Femur (tissue), 1 donor: ENCODE results near the gene BAZ1B.
"Not testable (repeated sequence)": the region's sequence is repeated elsewhere in the genome, so short reads cannot be mapped to it uniquely, and the experiment has no call there.

Experiments
- DNase-seq: peaks from one replicate; pipeline ENCODE4 v3.0.0-alpha.2; 2017

The BAZ1B gene

DNA sequence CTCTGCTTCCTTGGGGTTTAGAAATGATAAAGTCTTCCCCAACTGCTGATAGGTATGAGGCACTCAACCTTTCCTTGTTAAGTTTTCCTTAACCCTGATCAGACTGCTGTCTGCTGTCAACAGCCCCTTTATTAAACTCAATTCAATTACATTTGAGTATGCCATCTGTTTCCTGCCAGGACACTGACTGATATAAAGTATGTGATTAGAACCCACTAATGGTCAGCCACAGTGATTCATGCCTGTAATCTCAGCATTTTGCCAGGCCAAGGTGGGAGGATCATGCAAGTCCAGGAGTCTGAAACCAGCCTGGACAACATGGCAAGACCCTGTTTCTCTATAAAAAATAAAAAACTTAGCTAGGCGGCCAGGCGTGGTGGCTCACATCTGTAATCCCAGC is 18.1 kb downstream of the BAZ1B start:
- no peak for DNase-seq

DNA sequence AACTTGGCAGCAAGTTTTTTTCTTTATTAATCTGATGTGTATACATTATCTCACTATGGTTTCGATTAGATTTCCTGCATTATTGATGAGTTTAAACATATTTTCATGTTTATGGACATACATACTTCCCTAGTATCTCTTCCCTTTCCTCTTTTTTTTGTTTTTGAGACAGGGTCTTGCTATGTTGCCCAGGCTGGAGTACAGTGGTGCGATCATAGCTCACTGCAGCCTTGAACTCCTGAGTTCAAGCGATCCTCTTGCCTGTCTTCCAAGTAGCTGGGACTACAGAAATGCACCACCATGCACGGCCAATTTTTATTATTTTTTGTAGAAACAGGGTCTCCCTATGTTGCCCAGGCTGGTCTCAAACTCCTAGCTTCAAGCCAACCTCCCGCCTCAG is 18.9 kb downstream of the BAZ1B start:
- no peak for DNase-seq

DNA sequence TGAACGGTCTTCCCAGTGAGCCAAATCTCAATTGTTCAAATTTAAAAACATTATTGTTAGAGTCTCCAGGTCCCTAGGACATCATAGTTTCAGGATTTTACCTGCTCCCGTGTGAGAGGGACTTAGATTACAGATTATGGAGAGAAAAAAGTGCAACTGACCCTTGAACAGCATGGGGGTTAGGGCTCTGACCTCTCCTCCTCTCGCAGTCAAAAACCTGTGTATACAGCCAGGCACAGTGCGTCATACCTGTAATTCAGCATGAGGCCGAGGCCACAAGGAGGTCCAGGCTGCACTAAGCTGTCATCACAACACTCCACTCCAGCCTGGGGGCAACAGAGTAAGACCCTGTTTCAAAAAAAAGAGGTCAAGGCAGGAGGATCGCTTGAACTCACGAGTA is 25.5 kb downstream of the BAZ1B start:
- DNase-seq: no peak

DNA sequence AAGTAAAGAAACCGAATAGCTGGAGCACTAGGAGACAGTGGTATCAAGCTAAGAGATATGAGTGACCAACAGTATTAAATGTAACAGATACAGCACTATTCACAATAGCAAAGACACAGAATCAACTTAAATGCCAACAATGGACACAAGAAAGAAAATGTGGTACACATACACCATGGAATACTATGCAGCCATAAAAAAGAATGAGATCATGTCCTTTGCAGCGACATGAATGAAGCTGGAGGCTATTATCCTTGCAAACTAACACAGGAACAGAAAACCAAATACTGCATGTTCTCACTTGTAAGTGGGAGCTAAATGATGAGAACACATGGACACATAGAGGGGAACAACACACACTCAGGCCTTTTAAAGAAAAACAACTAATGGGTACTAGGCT is 26.6 kb downstream of the BAZ1B start:
- not testable (repeated sequence) for DNase-seq

DNA sequence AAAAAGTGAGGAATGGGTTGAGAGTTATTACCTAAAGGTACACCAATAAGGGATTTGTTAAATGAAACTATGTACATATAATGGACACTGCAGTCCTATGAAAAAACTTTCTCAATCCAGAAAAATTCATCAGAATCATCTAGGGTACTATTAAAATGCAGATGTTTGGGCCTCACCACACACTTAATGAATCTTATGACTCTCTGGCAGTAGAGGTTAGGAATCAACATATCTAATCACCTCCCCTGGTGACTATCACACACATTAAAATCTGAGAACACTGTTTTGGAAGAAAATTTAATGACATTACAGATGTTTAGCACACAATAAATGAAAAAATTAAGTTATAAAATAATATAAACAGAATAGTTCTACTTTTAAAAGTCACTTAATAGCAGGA is 32.1 kb downstream of the BAZ1B start:
- no peak for DNase-seq

DNA sequence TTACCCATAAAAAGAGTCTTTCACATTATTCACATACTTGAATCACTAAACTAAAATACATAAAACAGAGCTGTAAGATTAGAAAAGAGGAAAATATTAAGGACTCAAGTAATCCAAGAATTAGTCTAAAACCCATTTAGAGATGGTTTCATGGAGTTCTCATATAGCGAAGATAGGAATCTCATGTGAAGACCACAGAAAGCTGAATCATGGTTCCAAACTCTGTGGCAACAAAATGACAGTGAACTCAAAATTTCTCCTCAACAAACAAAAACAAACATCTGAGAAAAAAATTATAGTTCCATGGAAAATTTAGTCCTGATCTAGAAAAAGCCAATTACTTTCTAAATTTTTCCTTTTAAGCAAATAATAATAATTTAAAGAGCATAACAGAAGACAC is 34.6 kb downstream of the BAZ1B start:
- DNase-seq: no peak

DNA sequence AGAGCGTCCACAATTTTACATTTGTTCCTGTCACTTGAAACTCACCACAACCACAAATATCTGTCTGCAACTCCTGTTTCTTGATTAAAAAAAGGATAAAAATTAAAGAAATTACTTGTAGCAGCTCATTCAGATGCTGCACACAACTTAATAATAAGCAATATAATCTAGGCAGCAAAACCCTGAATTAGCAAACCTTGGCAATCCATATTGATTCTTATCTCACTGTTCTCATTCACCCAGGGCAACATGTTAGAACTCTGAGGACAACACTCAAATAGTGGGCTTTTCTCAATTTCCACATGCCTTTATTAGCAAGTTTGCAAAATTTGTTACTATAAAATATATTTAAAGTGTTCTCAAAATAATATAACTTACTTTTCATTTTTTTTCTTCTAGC is 38.9 kb downstream of the BAZ1B start:
- DNase-seq: no peak

DNA sequence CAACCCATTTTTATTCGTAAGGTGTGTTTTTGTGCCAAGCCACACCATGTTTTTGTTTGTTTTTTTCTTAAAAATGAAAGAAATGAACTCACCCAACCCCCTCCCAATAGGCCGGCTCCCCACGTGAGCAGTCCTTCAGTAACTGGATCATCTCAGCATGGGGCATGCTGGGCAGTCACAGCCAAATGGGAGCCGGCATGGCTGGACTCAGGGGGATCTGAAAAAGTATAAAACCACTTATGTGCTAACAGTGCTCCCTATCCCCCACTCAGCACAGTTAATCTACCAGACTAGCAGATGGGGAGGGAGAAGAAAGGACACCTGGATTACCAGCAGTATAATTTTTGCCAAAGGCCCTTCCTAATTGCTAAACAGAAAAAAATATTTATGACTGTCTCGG is 39.3 kb downstream of the BAZ1B start:
- DNase-seq: no peak

DNA sequence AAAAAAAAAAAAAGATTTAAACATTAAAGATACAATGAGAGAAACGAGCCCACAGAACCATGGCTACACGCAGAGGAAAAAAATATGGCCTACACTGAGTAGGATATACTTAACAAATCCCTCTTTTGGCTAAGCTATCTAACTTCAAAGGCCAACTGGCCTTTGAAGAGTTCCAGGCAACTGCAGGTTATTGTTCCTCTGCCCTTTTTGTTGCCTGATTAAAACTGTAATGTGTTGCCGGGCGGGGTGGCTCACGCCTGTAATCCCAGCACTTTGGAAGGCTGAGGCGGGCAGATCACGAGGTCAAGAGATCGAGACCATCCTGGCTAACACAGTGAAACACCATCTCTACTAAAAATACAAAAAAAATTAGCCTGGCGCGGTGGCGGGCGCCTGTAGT is 40.6 kb downstream of the BAZ1B start:
- DNase-seq: not testable (repeated sequence)

DNA sequence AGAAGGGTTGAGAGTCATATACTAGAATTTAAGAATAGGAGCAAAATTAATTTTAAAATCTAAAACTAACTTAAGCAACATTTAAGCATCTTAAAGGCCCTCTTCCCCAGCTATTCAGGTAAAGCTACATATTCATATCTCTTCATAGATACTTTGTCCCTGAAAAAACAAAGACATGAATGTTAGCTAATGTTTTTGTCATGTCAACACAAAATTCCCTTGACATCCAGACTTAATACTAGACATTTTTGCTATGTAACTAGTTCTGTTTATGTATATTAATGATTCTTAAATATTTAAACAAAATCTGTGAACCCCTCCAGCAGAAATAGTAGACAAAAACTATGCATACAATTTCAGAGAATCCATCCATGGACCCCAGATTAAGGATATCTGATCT is 43.5 kb downstream of the BAZ1B start:
- DNase-seq: no peak

DNA sequence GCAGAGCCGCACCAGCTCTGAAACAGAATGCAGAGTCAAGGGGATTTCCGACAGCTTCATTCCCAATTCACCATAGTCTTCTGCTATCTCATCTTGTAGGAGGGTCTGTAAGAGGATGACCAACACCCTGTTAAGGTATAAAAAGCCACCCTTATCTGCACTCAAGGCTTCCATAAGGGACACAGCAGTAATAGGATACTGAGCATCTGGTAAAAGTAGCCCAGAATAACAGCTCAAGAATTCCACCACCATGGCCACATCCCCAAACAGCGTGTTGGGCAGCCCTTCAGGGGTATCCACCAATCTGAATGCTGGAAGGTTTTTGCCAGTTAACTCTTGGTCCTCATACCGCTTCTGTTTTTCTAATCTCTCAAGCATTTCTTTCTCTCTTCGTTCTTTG is 44.7 kb downstream of the BAZ1B start:
- no peak for DNase-seq

DNA sequence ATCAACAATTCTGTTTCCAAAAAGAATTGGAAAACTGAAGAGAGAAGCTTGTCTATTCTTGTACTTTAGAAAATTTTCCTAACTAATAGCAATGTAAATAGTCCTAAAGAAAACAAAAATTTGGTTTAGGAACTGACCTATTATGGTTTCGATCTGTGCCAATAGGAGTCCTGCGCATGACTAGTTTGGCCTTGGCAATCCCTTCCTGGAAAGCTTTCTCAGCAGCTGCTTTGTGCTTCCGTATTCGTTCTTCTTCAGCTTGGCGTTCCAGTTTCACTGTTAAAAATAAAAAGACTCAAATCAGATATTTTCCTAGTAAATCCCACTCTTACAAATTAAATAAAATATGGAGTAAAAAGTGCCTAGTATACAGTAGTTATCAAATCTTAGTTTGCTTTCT is 51.9 kb downstream of the BAZ1B start:
- DNase-seq: no peak

DNA sequence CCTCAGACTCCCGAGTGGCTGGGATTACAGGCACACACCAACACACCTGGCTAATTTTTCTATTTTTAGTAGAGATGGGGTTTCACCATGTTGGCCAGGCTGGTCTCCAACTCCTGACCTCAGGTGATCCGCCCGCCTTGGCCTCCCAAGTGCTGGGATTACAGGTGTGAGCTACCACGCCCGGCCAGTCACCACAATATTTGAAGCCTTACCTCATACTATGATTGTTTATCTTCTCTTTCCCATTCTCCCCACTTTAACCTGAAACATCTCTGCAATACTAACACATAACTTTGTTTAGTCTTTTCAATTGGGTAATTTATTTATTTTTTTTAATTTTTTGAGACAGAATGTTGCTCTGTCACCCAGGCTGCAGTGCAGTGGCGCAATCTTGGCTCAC is 55.0 kb downstream of the BAZ1B start:
- not testable (repeated sequence) for DNase-seq

DNA sequence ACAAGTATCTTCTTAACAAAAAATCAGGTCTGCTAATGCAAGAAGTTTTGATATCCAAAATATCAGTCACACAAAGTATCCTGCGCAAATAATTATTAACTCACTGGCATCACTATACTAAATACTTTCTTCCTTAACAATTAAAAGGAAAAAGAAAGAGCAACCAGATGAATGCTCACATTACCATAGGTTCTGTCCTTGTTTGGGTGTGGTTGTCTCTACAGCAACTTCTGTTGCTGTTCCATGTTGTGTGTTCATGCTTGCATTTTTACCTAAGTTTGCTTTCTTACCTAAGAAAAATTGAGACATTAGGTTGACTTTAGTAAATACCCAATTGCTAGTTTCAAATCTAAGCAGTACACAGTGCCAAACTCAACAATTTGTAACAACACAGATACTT is 56.0 kb downstream of the BAZ1B start:
- no peak for DNase-seq

DNA sequence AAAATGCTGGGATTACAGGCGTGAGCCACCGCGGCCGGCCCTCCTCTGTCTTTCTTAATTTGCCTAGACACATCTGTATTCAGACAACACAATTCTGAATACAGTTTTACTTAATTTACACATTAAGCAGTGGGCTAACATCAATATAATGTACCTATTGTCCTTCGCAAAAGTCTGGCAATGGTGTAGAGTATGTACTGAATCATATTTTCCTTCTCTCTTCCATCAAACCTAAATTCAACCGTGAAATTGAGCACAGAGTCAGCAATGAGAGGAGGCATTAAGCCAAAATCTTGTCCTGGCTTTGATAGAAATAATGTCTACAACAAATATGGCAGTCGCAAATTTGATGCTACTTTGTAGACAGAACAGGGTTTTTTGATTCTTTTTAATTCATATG is 58.1 kb downstream of the BAZ1B start:
- DNase-seq: no peak

DNA sequence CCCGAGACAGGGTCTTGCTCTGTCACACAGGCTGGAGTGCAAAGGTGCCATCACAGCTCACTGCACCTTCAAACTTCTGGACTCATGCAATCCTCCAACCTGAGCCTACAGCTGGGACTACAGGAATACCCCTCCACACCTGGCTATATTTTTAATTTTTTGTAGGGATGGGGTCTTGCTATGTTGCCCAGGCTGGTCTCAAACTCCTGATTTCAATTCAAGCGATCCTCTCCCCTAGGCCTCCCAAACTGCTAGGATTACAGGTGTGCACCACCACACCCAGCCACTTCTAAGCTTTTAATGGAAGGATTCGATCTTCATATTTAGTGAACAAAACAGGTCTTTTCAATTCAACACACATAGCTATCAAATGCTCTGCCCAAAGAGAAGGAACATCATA is 58.8 kb downstream of the BAZ1B start:
- DNase-seq: no peak

DNA sequence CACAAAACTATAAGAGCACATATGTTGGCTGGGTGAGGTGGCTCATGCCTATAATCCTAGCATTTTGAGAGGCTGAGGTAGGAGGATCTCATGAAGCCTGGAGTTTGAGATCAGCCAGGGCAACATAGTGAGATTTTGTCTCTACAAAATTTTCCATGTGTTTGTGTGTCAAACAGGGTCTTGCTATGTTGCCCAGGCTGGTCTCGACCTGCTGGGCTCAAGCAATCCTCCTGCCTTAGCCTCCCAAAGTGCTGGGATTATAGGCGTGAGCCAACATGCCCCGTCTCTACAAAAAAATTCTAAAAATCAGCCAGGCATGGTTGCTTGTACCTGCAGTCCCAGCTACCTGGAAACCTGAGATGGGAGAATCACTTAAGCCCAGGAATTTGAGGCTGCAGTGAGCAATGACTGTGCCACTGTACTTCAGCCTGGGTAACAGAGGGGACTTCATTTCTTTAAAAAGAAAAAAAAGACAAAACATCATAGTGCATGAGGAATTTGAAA is 60.3 kb downstream of the BAZ1B start:
- no peak for DNase-seq

DNA sequence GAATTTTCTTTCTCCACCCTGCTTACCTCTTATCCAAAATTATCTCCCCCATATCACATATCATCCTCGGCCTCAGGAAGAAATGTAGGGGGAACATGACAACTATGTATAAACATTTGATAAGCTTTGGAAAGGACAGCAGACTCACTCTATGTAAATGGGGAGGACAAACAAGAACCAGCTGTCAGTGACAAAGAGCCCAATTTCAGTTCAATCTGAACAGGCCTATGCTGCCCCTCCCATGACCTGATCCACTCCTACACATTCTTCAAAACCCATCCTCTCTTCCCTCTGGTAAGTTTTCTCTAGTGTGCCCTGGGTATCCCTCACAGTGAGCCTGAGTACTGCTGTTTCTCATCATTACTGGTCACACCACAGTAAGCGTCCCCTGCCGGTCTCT is 67.7 kb downstream of the BAZ1B start:
- no peak for DNase-seq

DNA sequence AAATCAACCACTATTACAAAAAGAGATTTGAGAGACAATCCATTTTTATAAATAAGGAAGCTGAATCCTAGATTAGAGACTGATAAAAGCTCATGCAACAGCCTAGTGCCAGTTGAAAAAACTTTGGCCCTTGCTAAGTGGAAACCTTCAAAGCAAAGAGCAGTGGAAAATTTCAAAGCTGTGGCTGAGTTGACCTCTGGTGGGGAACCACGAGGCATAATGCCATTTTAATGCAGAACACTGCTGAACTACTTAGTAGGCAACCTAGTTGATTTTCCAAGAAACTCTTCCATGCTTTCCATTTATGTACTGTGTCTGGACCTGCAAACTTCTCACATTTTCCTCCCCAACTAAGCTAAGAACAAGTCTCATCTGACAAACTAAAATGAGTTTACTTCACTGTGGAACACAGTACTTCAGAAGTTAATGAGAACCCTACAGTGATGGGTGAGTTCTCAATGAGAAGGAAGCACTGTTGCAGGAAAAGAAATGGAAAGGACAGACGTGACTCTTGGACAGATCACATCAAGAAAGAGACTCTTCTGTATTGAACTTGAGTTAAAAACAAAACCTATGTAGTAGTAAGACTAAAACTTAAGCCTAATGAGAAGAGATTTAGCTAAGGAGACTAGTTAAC is 69.0 kb downstream of the BAZ1B start:
- DNase-seq: peak; percentile 32

DNA sequence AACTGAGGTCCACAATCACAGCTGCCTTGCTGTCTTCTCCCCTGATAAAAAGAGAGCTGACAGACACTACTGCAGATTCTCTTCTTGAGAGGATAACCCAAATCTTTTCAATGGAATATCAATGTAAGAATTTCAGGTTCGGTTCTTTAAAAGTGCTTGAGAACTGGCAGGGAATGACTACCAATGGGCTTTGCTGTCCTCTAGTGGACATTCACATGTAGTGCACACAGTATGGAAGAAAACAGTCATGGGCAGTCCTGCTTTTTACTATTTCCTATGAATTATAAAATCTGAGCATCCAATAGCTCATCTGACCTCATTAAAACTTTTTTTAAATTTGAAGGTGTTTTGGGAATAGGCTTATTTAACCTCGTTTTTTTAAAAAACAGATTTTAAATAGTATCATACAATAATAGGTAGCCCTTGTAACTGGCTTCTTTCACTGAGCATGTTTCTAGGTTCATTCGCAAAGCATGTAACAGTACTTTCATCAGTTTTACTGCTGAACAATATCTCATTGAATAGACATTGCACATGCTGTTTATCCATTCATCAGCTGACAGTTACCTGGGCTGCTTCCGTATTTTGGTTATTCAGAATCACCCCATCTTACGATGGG is 70.2 kb downstream of the BAZ1B start:
- peak; percentile 35 for DNase-seq

DNA sequence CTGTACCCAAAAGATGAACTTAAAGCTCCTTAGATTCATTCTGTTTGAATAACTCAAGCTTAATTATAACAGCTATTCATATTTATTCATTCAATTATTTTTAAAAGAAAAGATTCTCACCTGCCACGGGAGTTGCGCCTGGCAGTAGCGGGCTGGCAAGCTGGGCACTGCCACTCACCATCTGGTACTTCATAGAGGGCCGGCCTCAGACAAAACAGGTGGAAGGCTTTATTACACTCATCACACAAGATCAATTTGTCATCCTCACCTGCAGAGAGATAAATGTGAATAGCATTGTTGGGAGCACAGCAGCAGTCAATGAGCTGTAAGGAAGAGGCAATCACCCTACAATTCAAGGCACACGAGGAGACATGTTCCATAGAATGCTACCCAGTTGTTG is 72.7 kb downstream of the BAZ1B start:
- no peak for DNase-seq

DNA sequence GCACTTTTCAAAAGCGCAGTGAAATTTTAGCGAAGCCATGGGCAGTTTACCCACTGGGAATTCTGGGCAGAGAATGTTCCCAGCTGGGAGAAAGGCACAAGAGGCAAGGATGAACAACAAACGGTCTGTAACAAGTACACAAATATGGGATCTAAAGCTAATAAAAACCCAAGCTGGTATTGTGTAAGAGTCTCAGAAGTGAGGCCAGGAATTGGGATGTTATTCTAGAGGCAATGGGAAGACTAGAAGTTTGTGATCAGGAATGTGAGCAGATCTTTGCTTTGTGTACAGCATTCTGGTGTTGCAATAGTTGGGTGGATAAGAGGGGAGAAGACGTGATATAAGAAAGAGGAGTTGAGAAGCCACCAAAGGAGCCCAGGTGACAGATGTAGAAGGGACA is 73.5 kb downstream of the BAZ1B start:
- DNase-seq: no peak

DNA sequence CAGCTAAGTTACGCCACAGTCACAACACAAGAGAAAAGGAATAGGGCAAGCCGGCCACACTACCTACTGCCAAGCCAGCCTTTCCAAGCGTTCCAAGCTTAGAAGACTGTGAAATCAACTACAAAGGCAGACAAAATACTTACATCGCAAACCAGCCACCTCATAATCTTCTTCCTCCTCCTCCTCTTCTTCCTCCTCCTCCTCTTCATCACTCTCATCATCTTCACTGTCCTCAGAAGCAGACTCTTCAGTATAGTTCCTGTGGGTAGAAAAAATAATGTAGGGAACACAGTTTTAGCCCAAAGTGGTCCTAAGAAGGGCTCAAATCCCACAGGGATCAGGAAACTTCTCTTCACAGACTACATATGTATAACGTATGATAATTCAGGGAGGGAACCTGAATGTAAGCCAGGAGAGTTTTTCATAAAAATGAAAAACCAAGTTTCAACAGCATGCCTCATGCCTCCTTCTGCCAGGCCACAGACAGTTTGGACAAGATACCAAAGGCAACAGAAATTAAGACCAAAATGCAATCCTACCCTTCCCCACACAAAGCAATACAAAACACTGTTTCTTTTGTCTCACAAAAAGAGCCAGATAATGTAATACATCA is 74.9 kb downstream of the BAZ1B start:
- DNase-seq: no peak

DNA sequence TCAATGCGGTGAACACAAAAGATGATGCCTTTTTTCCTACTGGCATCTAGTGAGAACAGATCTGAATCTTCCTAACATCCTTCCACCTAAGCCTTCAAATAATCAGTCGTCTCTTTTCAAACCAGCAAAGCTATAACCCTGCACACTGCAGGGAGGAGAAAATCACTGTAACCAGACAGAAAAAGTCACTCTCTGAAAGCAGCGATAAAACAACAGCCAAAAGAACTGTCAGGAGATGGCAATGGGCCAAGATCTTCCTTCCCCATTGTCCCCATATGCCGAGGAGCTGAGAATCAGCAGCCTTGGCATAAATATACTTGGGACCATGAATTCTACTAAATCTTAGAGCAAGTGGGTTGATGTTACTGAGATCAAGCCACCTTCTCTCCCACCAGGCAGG is 75.4 kb downstream of the BAZ1B start:
- no peak for DNase-seq
